Neural cell (in vitro differentiated cells): Measurements from ENCODE around the gene SACS. TPM values are rescaled to one million over a fixed set of nuclear protein-coding genes. Genes with fewer than 3 reads are reported as not detected.

ENCODE experiments used
- H2AFZ ChIP-seq: fragments of 200-600, 300-800 bp; sonication (generic), shearing (Covaris generic); 2 replicates; pipeline ENCODE4 v1.6.0; 2014; ENCODE audit warnings: low read depth, mild to moderate bottlenecking, antibody characterized with exemption, low read length, moderate library complexity
- H3F3A ChIP-seq: fragments of 200-600 bp; shearing (Covaris generic); 2 replicates; pipeline ENCODE4 v1.6.1; 2016; ENCODE audit warnings: mild to moderate bottlenecking, moderate library complexity, mixed read lengths, antibody characterized with exemption, low read length; ENCODE audit not compliant: insufficient read depth, poor library complexity, severe bottlenecking
- H3K27ac ChIP-seq: fragments of 200-600, 300-800 bp; sonication (generic), shearing (Covaris generic); 2 replicates; pipeline ENCODE4 v1.5.1; 2014; ENCODE audit warnings: mild to moderate bottlenecking, low read length, moderate library complexity
- H3K27me3 ChIP-seq: fragments of 300-800, 200-600 bp; sonication (generic), shearing (Covaris generic); 2 replicates; pipeline ENCODE4 v1.6.0; 2014; ENCODE audit warnings: mild to moderate bottlenecking, low read depth, low read length, moderate library complexity; ENCODE audit not compliant: insufficient read depth
- H3K36me3 ChIP-seq: fragments of 300-800, 200-600 bp; sonication (generic), shearing (Covaris generic); 2 replicates; pipeline ENCODE4 v1.5.1; 2014; ENCODE audit warnings: mild to moderate bottlenecking, antibody characterized with exemption, low read length, moderate library complexity; ENCODE audit not compliant: insufficient read depth
- H3K4me2 ChIP-seq: fragments of 300-800, 200-600 bp; sonication (generic), shearing (Covaris generic); 2 replicates; pipeline ENCODE4 v1.6.0; 2014; ENCODE audit warnings: mild to moderate bottlenecking, low read length
- H3K4me3 ChIP-seq: fragments of 300-800, 200-600 bp; sonication (generic), shearing (Covaris generic); 2 replicates; pipeline ENCODE4 v1.5.1; 2014; ENCODE audit warnings: mild to moderate bottlenecking, low read length, moderate library complexity
- H3K79me2 ChIP-seq: fragments of 200-600 bp; shearing (Covaris generic); replicated peaks from 2 replicates; pipeline ENCODE4 v1.6.0; 2014; ENCODE audit warnings: mild to moderate bottlenecking, low read length, moderate library complexity; ENCODE audit not compliant: insufficient read depth
- H3K9ac ChIP-seq: fragments of 300-800, 200-600 bp; sonication (generic), shearing (Covaris generic); 2 replicates; pipeline ENCODE4 v1.6.1; 2016; ENCODE audit warnings: mild to moderate bottlenecking, low read length, mixed read lengths
- H3K9me2 ChIP-seq: fragments of 200-600 bp; shearing (Covaris generic); 2 replicates; pipeline ENCODE4 v1.6.1; 2016; ENCODE audit warnings: mild to moderate bottlenecking, low read length, mixed read lengths; ENCODE audit not compliant: insufficient read depth
- H3K9me3 ChIP-seq: fragments of 200-600, 300-800 bp; sonication (generic), shearing (Covaris generic); 2 replicates; pipeline ENCODE4 v1.6.1; 2016; ENCODE audit warnings: mild to moderate bottlenecking, mixed run types, low read length, moderate library complexity, mixed read lengths
- H4K20me1 ChIP-seq: fragments of 200-600 bp; shearing (Covaris generic); 2 replicates; pipeline ENCODE4 v1.6.1; 2016; ENCODE audit warnings: mild to moderate bottlenecking, mixed run types; ENCODE audit not compliant: insufficient read depth
- EP300 ChIP-seq: fragments of 450-650 bp; conservative IDR thresholded peaks from 2 replicates; pipeline ENCODE4 v1.6.1; 2014; ENCODE audit warnings: antibody characterized with exemption, mild to moderate bottlenecking, moderate library complexity; ENCODE audit not compliant: poor library complexity, severe bottlenecking
- EZH2 ChIP-seq: fragments of 200-600, 300-800 bp; shearing (Covaris generic), sonication (generic); IDR thresholded peaks from 2 replicates; pipeline ENCODE4 v1.6.1; 2014; ENCODE audit warnings: antibody characterized with exemption, low read length, borderline replicate concordance, mild to moderate bottlenecking; ENCODE audit not compliant: insufficient read depth, poor library complexity, severe bottlenecking
- MXI1 ChIP-seq: fragments of 450-650 bp; conservative IDR thresholded peaks from 2 replicates; pipeline ENCODE4 v1.6.1; 2014; ENCODE audit warnings: antibody characterized with exemption, mild to moderate bottlenecking; ENCODE audit not compliant: poor library complexity, severe bottlenecking
- POLR2AphosphoS5 ChIP-seq: IDR thresholded peaks from 2 replicates; pipeline ENCODE4 v1.6.1; 2012
- RAD21 ChIP-seq: fragments of 450-650 bp; conservative IDR thresholded peaks from 2 replicates; pipeline ENCODE4 v1.6.1; 2014; ENCODE audit warnings: antibody characterized with exemption, mild to moderate bottlenecking, moderate library complexity
- SMC3 ChIP-seq: fragments of 450-650 bp; conservative IDR thresholded peaks from 2 replicates; pipeline ENCODE4 v1.6.1; 2014; ENCODE audit warnings: antibody characterized with exemption, mild to moderate bottlenecking, moderate library complexity; ENCODE audit not compliant: poor library complexity
- TAF1 ChIP-seq: IDR thresholded peaks from 2 replicates; pipeline ENCODE4 v1.6.1; 2012; ENCODE audit warnings: low read depth
- polyA plus RNA-seq: library from polyadenylated mRNA; depleted of rRNA; stranded (reverse); fragments of >200 nt; gene quantifications from 2 replicates; pipeline ENCODE4 v1.2.3, GENCODE V29; 2014
- TF ChIP-seq, protein P1 (sequence below): fragments of 450-650 bp; IDR thresholded peaks from 2 replicates; pipeline ENCODE4 v1.5.1; 2014; ENCODE audit warnings: antibody characterized with exemption, mild to moderate bottlenecking, moderate library complexity; ENCODE audit not compliant: poor library complexity, severe bottlenecking
- TF ChIP-seq, protein P2 (sequence below): IDR thresholded peaks from 2 replicates; pipeline ENCODE4 v1.6.1; 2012; ENCODE audit warnings: borderline replicate concordance

Gene SACS
- polyA plus RNA-seq, 1 donor from 2014 or later: 24.1 TPM

DNA sequence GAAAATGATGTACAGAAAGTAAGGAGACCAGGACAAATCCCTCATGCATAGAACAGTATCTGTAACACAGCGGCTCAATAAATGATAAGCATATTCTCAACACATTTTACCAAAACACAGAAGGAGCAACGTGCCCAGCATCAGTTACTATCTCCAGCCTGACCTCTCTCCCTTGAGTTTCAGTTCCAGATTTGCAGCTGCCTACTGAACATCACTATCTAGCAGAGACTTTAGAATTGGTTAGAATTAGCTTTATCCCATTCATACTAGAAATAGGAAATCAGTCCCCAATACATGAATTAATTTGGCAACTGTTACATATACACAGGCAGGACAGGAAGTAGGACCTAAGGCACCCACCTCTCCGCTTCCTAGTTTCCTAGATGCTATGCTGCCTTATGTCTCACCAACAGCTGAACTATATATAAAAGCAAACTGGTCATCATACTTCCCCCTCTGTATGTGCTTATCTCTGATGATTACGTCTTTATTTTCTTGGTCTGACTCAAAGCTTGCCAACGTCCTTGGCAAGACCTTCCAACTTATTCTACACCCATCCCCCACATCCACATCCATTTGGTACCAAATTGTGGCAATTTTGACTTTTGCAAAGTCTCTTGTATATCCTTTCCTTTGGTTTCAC lies 61.1 kb downstream of the SACS start:
- Histone ChIP-seq H3K36me3 (no peaks in the 10 kb centered on the region), H2AFZ (no peak overlapping the region), H3K9me2 (no peaks in the 10 kb centered on the region), H3K27me3 (no peaks in the 10 kb centered on the region), H3K9ac (no peak overlapping the region), H3K79me2 (peaks cover 20% of the 10 kb centered on the region), H4K20me1 (peaks cover 3% of the 10 kb centered on the region), H3K27ac (no peak overlapping the region), H3K4me2 (no peak overlapping the region), H3K9me3 (no peaks in the 10 kb centered on the region), H3K4me3 (no peak overlapping the region), H3F3A (no peaks in the 10 kb centered on the region)
- TF ChIP-seq SMC3 (no peak), EP300 (no peak), MXI1 (no peak), TAF1 (no peak), RAD21 (no peak), EZH2 (no peak), POLR2AphosphoS5 (no peak)
- TF ChIP-seq, protein P1, sequence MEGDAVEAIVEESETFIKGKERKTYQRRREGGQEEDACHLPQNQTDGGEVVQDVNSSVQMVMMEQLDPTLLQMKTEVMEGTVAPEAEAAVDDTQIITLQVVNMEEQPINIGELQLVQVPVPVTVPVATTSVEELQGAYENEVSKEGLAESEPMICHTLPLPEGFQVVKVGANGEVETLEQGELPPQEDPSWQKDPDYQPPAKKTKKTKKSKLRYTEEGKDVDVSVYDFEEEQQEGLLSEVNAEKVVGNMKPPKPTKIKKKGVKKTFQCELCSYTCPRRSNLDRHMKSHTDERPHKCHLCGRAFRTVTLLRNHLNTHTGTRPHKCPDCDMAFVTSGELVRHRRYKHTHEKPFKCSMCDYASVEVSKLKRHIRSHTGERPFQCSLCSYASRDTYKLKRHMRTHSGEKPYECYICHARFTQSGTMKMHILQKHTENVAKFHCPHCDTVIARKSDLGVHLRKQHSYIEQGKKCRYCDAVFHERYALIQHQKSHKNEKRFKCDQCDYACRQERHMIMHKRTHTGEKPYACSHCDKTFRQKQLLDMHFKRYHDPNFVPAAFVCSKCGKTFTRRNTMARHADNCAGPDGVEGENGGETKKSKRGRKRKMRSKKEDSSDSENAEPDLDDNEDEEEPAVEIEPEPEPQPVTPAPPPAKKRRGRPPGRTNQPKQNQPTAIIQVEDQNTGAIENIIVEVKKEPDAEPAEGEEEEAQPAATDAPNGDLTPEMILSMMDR: no peak
- TF ChIP-seq, protein P2, sequence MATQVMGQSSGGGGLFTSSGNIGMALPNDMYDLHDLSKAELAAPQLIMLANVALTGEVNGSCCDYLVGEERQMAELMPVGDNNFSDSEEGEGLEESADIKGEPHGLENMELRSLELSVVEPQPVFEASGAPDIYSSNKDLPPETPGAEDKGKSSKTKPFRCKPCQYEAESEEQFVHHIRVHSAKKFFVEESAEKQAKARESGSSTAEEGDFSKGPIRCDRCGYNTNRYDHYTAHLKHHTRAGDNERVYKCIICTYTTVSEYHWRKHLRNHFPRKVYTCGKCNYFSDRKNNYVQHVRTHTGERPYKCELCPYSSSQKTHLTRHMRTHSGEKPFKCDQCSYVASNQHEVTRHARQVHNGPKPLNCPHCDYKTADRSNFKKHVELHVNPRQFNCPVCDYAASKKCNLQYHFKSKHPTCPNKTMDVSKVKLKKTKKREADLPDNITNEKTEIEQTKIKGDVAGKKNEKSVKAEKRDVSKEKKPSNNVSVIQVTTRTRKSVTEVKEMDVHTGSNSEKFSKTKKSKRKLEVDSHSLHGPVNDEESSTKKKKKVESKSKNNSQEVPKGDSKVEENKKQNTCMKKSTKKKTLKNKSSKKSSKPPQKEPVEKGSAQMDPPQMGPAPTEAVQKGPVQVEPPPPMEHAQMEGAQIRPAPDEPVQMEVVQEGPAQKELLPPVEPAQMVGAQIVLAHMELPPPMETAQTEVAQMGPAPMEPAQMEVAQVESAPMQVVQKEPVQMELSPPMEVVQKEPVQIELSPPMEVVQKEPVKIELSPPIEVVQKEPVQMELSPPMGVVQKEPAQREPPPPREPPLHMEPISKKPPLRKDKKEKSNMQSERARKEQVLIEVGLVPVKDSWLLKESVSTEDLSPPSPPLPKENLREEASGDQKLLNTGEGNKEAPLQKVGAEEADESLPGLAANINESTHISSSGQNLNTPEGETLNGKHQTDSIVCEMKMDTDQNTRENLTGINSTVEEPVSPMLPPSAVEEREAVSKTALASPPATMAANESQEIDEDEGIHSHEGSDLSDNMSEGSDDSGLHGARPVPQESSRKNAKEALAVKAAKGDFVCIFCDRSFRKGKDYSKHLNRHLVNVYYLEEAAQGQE: no peak

DNA sequence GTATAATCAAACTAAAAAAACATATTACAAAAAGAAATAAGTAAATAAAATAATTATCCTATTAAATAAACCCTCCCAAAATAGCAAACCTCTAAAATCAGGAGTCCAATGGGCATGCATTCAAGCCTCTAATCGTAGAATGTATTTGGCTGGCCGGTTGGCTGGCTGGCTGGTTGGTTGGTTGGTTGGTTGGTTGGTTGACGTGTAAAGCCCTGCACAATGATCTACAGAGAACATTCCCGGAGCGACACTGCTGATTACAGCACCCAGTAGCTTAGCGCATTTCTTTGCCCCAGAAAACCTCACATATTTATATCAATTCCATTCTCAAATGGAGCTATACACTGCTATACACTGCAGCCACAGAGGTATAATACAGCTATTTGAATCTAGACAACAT lies 65.6 kb downstream of the SACS start:
- H3K36me3 ChIP-seq: peaks cover 3% of the 10 kb centered on the region

More for the DNA sequence above, 65.6 kb downstream of the SACS start:
- H3K4me2 ChIP-seq: no peak overlapping the region
- H2AFZ ChIP-seq: no peak overlapping the region
- H3K9ac ChIP-seq: no peak overlapping the region
- TF ChIP-seq, protein P2: no peak
- TF ChIP-seq, protein P1: no peak
- TF ChIP-seq MXI1 (no peak), TAF1 (no peak), EP300 (no peak), RAD21 (no peak), EZH2 (no peak), SMC3 (no peak), POLR2AphosphoS5 (no peak)
- H3K9me3 ChIP-seq: no peaks in the 10 kb centered on the region
- H4K20me1 ChIP-seq: no peaks in the 10 kb centered on the region
- H3K27me3 ChIP-seq: no peaks in the 10 kb centered on the region
- H3K79me2 ChIP-seq: peaks cover 19% of the 10 kb centered on the region
- H3K9me2 ChIP-seq: no peaks in the 10 kb centered on the region
- no peaks in the 10 kb centered on the region for H3F3A ChIP-seq
- no peak overlapping the region for H3K4me3 ChIP-seq
- H3K27ac ChIP-seq: no peak overlapping the region
